HG02973 (cell line): ENCODE results near the gene YDJC.
"Not testable (repeated sequence)": the region's sequence is repeated elsewhere in the genome, so short reads cannot be mapped to it uniquely, and the experiment has no call there.

Experiments used
- ATAC-seq: cut with Tn5 transposase; IDR thresholded peaks from one replicate; pipeline ENCODE4 v1.9.1; 2021; ENCODE audit warnings: moderate library complexity; ENCODE audit not compliant: unreplicated experiment

YDJC gene

GRCh38 chr22:21652010-21652546 is 22.3 kb upstream of the YDJC start:
- ATAC-seq = peak; percentile 75

- ATAC-seq = no peak
Observed at GRCh38 chr22:21651521-21652009, 21.7 kb upstream of the YDJC start.

GRCh38 chr22:21650823-21651520 is 21.1 kb upstream of the YDJC start:
- ATAC-seq = no peak

GRCh38 chr22:21650280-21650679 is 20.5 kb upstream of the YDJC start:
- no peak for ATAC-seq

- no peak for ATAC-seq
Observed at GRCh38 chr22:21646608-21647590, 17.1 kb upstream of the YDJC start.

GRCh38 chr22:21645513-21645912 is 15.7 kb upstream of the YDJC start:
- ATAC-seq = not testable (repeated sequence)

- ATAC-seq = no peak
Observed at GRCh38 chr22:21643533-21644357, 13.9 kb upstream of the YDJC start.

- no peak for ATAC-seq
Observed at GRCh38 chr22:21642584-21643448, 13.0 kb upstream of the YDJC start.

- ATAC-seq = peak; percentile 87
Observed at GRCh38 chr22:21641789-21642583, 12.2 kb upstream of the YDJC start, which contains the start of gene SDF2L1. SDF2L1 (plus strand) TSS chr22:21642302; CDS start chr22:21642337, 35 bp downstream.

GRCh38 chr22:21641417-21641788 is 11.6 kb upstream of the YDJC start:
- no peak for ATAC-seq

GRCh38 chr22:21640810-21641209 is 11.0 kb upstream of the YDJC start:
- ATAC-seq = no peak

- ATAC-seq = no peak
Observed at GRCh38 chr22:21639359-21639758, 9.5 kb upstream of the YDJC start.

- not testable (repeated sequence) for ATAC-seq
Observed at GRCh38 chr22:21637450-21637849, 7.6 kb upstream of the YDJC start.

- no peak for ATAC-seq
Observed at GRCh38 chr22:21636629-21637218, 6.9 kb upstream of the YDJC start.

GRCh38 chr22:21635771-21636510 is 6.1 kb upstream of the YDJC start:
- no peak for ATAC-seq

GRCh38 chr22:21634844-21635243 is 5.0 kb upstream of the YDJC start:
- no peak for ATAC-seq

- no peak for ATAC-seq
Observed at GRCh38 chr22:21634081-21634480, 4.3 kb upstream of the YDJC start.

- ATAC-seq = no peak
Observed at GRCh38 chr22:21633481-21633880, 3.7 kb upstream of the YDJC start.
